SK-N-SH treated with all-trans-retinoic acid at 6 μM for 48 hours (cell line): ENCODE data around the gene EPGN.

Source experiments
- ARNTL ChIP-seq: fragments of 450-650 bp; formaldehyde crosslinking; IDR thresholded peaks from 2 replicates; pipeline ENCODE4 v1.5.0; 2020; ENCODE audit warnings: low read depth, mild to moderate bottlenecking, moderate library complexity, borderline replicate concordance
- ESRRG ChIP-seq: fragments of 250-450 bp; sonication (Bioruptor Pico); IDR thresholded peaks from 2 replicates; pipeline ENCODE4 v1.6.1; 2021; ENCODE audit warnings: mild to moderate bottlenecking
- GLIS3 ChIP-seq: fragments of 250-450 bp; sonication (Bioruptor Pico); IDR thresholded peaks from 2 replicates; pipeline ENCODE4 v1.5.0; 2020; ENCODE audit warnings: mild to moderate bottlenecking, moderate library complexity
- RARB ChIP-seq: fragments of 250-450 bp; sonication (Bioruptor Pico); IDR thresholded peaks from 2 replicates; pipeline ENCODE4 v1.8.0; 2021; ENCODE audit warnings: mild to moderate bottlenecking, moderate library complexity
- TCF4 ChIP-seq: fragments of 250-450 bp; sonication (Bioruptor Pico); IDR thresholded peaks from 2 replicates; pipeline ENCODE4 v1.8.0; 2021; ENCODE audit warnings: mild to moderate bottlenecking, moderate library complexity, borderline replicate concordance
- ZC3H10 ChIP-seq: fragments of 250-450 bp; sonication (Bioruptor Pico); IDR thresholded peaks from 2 replicates; pipeline ENCODE4 v1.5.1; 2021; ENCODE audit warnings: mild to moderate bottlenecking, moderate library complexity
- ZNF565 ChIP-seq: fragments of 450-650 bp; formaldehyde crosslinking; conservative IDR thresholded peaks from 2 replicates; pipeline ENCODE4 v1.5.0; 2020; ENCODE audit warnings: low read depth, mild to moderate bottlenecking, moderate library complexity
- ZNF8 ChIP-seq: fragments of 450-650 bp; formaldehyde crosslinking; IDR thresholded peaks from 2 replicates; pipeline ENCODE4 v1.5.0; 2020; ENCODE audit warnings: mild to moderate bottlenecking, moderate library complexity
- TF ChIP-seq, protein P1 (sequence below): fragments of 250-450 bp; sonication (Bioruptor Pico); IDR thresholded peaks from 2 replicates; pipeline ENCODE4 v1.5.1; 2020; ENCODE audit warnings: low read depth, mild to moderate bottlenecking, moderate library complexity

DNA sequence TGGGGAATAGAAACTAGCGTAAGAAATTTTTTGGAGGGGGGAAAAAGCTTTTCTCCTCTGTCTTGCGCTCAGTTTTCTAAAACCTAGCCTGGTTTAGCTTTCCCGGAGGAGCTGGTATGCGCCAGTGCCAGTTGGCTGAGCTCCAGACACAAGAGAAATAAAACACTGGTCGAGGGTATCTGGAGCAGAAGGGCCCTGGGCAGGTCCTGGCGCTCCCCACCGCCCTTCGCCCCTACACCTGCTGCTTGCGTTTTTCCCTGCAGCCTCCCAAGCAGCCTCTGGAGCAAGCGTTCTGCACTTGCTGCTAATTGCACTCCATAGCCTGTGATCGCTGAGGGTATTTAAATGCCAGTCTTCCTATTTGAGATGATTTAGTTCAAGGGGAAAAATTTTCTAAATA, 57.5 kb downstream of the EPGN start:
- no peak for TF ChIP-seq GLIS3
- no peak for TF ChIP-seq RARB (CRISPR knock-in tag)
- TF ChIP-seq, protein P1, sequence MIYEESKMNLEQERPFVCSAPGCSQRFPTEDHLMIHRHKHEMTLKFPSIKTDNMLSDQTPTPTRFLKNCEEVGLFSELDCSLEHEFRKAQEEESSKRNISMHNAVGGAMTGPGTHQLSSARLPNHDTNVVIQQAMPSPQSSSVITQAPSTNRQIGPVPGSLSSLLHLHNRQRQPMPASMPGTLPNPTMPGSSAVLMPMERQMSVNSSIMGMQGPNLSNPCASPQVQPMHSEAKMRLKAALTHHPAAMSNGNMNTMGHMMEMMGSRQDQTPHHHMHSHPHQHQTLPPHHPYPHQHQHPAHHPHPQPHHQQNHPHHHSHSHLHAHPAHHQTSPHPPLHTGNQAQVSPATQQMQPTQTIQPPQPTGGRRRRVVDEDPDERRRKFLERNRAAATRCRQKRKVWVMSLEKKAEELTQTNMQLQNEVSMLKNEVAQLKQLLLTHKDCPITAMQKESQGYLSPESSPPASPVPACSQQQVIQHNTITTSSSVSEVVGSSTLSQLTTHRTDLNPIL (CRISPR knock-in tag) = no peak
- TF ChIP-seq ARNTL (CRISPR knock-in tag) = no peak
- TF ChIP-seq ZNF565 (CRISPR knock-in tag) = no peak
- no peak for TF ChIP-seq TCF4
- TF ChIP-seq ZC3H10 = no peak
- no peak for TF ChIP-seq ESRRG (CRISPR knock-in tag)
- TF ChIP-seq ZNF8 (CRISPR knock-in tag) = no peak
